Neural progenitor cell (in vitro differentiated cells): Measurements from ENCODE around the gene TMEM256. TPM values are rescaled to one million over a fixed set of nuclear protein-coding genes. Genes with fewer than 3 reads are reported as not detected.
A peak's percentile ranks its signal among the peaks of the same experiment; 100 is the strongest.

Experiments
- DNase-seq: peaks from one replicate; pipeline ENCODE4 v3.0.0-alpha.2; 2016; ENCODE audit warnings: low spot score
- H2AFZ ChIP-seq: fragments of 200-600 bp; sonication (generic); replicated peaks from 2 replicates; pipeline ENCODE4 v1.6.1; 2016; ENCODE audit warnings: antibody characterized with exemption
- H3F3A ChIP-seq: fragments of 200-600 bp; sonication (generic); 2 replicates; pipeline ENCODE4 v1.6.1; 2016; ENCODE audit warnings: antibody characterized with exemption, low read depth
- H3K27ac ChIP-seq: fragments of 200-600 bp; sonication (generic); 2 replicates; pipeline ENCODE4 v1.5.1; 2016; ENCODE audit warnings: mild to moderate bottlenecking
- H3K27me3 ChIP-seq: fragments of 200-600 bp; sonication (generic); 2 replicates; pipeline ENCODE4 v1.6.1; 2016; ENCODE audit warnings: mild to moderate bottlenecking, moderate library complexity
- H3K36me3 ChIP-seq: fragments of 200-600 bp; sonication (generic); 2 replicates; pipeline ENCODE4 v1.5.1; 2016
- H3K4me1 ChIP-seq: fragments of 200-600 bp; sonication (generic); 2 replicates; pipeline ENCODE4 v1.6.1; 2016; ENCODE audit warnings: mixed run types
- H3K4me2 ChIP-seq: fragments of 200-600 bp; sonication (generic); 2 replicates; pipeline ENCODE4 v1.6.1; 2016
- H3K4me3 ChIP-seq: fragments of 200-600 bp; sonication (generic); 2 replicates; pipeline ENCODE4 v1.5.1; 2016
- H3K79me2 ChIP-seq: fragments of 200-600 bp; sonication (generic); 2 replicates; pipeline ENCODE4 v1.6.1; 2016; ENCODE audit warnings: low read depth
- H3K9ac ChIP-seq: fragments of 200-600 bp; sonication (generic); 2 replicates; pipeline ENCODE4 v1.6.1; 2016
- H3K9me3 ChIP-seq: fragments of 200-600 bp; sonication (generic); 2 replicates; pipeline ENCODE4 v1.5.1; 2016; ENCODE audit warnings: low read depth
- H4K20me1 ChIP-seq: fragments of 200-600 bp; sonication (generic); 2 replicates; pipeline ENCODE4 v1.6.1; 2016; ENCODE audit warnings: low read depth
- H3K27ac Mint-ChIP-seq: 3 replicates; pipeline ENCODE4 v1.8.0; 2021; ENCODE audit warnings: mixed read lengths
- H3K27me3 Mint-ChIP-seq: 2 replicates; pipeline ENCODE4 v1.8.0; 2022; ENCODE audit warnings: low read depth, mild to moderate bottlenecking, inconsistent platforms, moderate library complexity, mixed read lengths; ENCODE audit not compliant: insufficient read depth
- H3K36me3 Mint-ChIP-seq: 3 replicates; pipeline ENCODE4 v1.8.0; 2021; ENCODE audit warnings: mixed read lengths
- H3K4me1 Mint-ChIP-seq: 3 replicates; pipeline ENCODE4 v1.8.0; 2021; ENCODE audit warnings: mixed read lengths
- H3K4me3 Mint-ChIP-seq: 3 replicates; pipeline ENCODE4 v1.8.0; 2021; ENCODE audit warnings: mild to moderate bottlenecking, moderate library complexity, mixed read lengths
- H3K9me3 Mint-ChIP-seq: 3 replicates; pipeline ENCODE4 v1.8.0; 2020; ENCODE audit warnings: mixed read lengths
- CTCF ChIP-seq: fragments of 200-600 bp; sonication (generic); IDR thresholded peaks from 2 replicates; pipeline ENCODE4 v1.5.1; 2017; ENCODE audit warnings: antibody characterized with exemption, mild to moderate bottlenecking
- EZH2 ChIP-seq: fragments of 200-600 bp; sonication (generic); IDR thresholded peaks from 2 replicates; pipeline ENCODE4 v1.6.1; 2017; ENCODE audit warnings: antibody characterized with exemption, mild to moderate bottlenecking, moderate library complexity
- EZH2phosphoT487 ChIP-seq: fragments of 200-600 bp; sonication (generic); IDR thresholded peaks from 2 replicates; pipeline ENCODE4 v1.6.1; 2017; ENCODE audit warnings: antibody characterized with exemption
- total RNA-seq: library from RNA; depleted of rRNA; stranded (reverse); fragments of >200 nt; gene quantifications from 2 replicates; pipeline ENCODE4 v1.2.3, GENCODE V29; 2015; ENCODE audit warnings: low replicate concordance

Gene TMEM256
- total RNA-seq, 1 donor from 2014 or later = 72.0 TPM

GRCh38 chr17:7441266-7441665 lies 37.4 kb upstream of the TMEM256 start:
- peaks cover 28% of the 10 kb centered on the region for H3K27me3 Mint-ChIP-seq
- H4K20me1 ChIP-seq = no peaks in the 10 kb centered on the region
- peak overlapping the region; percentile 93 for H3K4me2 ChIP-seq
- no peak for DNase-seq
- peaks cover 26% of the 10 kb centered on the region for H3K4me1 ChIP-seq
- H3K9ac ChIP-seq = no peak overlapping the region
- H3K27ac ChIP-seq = no peak overlapping the region
- no peaks in the 10 kb centered on the region for H3K9me3 Mint-ChIP-seq
- peak overlapping the region; percentile 74 for H3K4me3 ChIP-seq
- no peaks in the 10 kb centered on the region for H3K9me3 ChIP-seq
- no peak overlapping the region for H3K27ac Mint-ChIP-seq
- no peaks in the 10 kb centered on the region for H3K36me3 Mint-ChIP-seq
- peaks cover 55% of the 10 kb centered on the region for H3F3A ChIP-seq
- H3K4me3 Mint-ChIP-seq = peak overlapping the region; percentile 96
- TF ChIP-seq EZH2 (no peak), EZH2phosphoT487 (no peak), CTCF (no peak)
- no peaks in the 10 kb centered on the region for H3K79me2 ChIP-seq
- no peak overlapping the region for H2AFZ ChIP-seq
- peaks cover 56% of the 10 kb centered on the region for H3K4me1 Mint-ChIP-seq
- peaks cover 61% of the 10 kb centered on the region for H3K27me3 ChIP-seq
- no peaks in the 10 kb centered on the region for H3K36me3 ChIP-seq

GRCh38 chr17:7440834-7441195 lies 36.9 kb upstream of the TMEM256 start:
- Mint-ChIP-seq H3K9me3 (no peaks in the 10 kb centered on the region), H3K4me1 (peaks cover 56% of the 10 kb centered on the region), H3K27ac (peak overlapping the region; percentile 99), H3K4me3 (peak overlapping the region; percentile 96), H3K27me3 (peaks cover 33% of the 10 kb centered on the region), H3K36me3 (no peaks in the 10 kb centered on the region)
- DNase-seq = peak; percentile 66
- TF ChIP-seq EZH2 = no peak
- peak; percentile 13 for TF ChIP-seq CTCF
- TF ChIP-seq EZH2phosphoT487 = no peak
- Histone ChIP-seq H3K79me2 (no peaks in the 10 kb centered on the region), H3K9ac (no peak overlapping the region), H4K20me1 (no peaks in the 10 kb centered on the region), H3K36me3 (no peaks in the 10 kb centered on the region), H3K27me3 (peaks cover 65% of the 10 kb centered on the region), H3K9me3 (no peaks in the 10 kb centered on the region), H3K4me1 (peaks cover 26% of the 10 kb centered on the region), H3F3A (peaks cover 57% of the 10 kb centered on the region), H2AFZ (peak overlapping the region; percentile 81), H3K27ac (no peak overlapping the region), H3K4me2 (peak overlapping the region; percentile 93), H3K4me3 (peak overlapping the region; percentile 74)

- Histone ChIP-seq H4K20me1 (no peaks in the 10 kb centered on the region), H2AFZ (peak overlapping the region; percentile 81), H3K27me3 (peaks cover 70% of the 10 kb centered on the region), H3K79me2 (no peaks in the 10 kb centered on the region), H3F3A (peaks cover 57% of the 10 kb centered on the region), H3K9me3 (no peaks in the 10 kb centered on the region), H3K27ac (no peak overlapping the region), H3K4me3 (peak overlapping the region; percentile 74), H3K36me3 (no peaks in the 10 kb centered on the region), H3K4me1 (peaks cover 26% of the 10 kb centered on the region), H3K9ac (peak overlapping the region; percentile 53), H3K4me2 (peak overlapping the region; percentile 93)
- no peaks in the 10 kb centered on the region for H3K36me3 Mint-ChIP-seq
- TF ChIP-seq EZH2 (no peak), EZH2phosphoT487 (no peak), CTCF (no peak)
- peak overlapping the region; percentile 99 for H3K27ac Mint-ChIP-seq
- H3K4me3 Mint-ChIP-seq = peak overlapping the region; percentile 96
- DNase-seq = peak; percentile 73
- H3K4me1 Mint-ChIP-seq = peaks cover 53% of the 10 kb centered on the region
- peaks cover 35% of the 10 kb centered on the region for H3K27me3 Mint-ChIP-seq
- no peaks in the 10 kb centered on the region for H3K9me3 Mint-ChIP-seq
Observed at GRCh38 chr17:7440113-7440833, 36.4 kb upstream of the TMEM256 start.
